Measurements from ENCODE around the gene MTTP.

DNA sequence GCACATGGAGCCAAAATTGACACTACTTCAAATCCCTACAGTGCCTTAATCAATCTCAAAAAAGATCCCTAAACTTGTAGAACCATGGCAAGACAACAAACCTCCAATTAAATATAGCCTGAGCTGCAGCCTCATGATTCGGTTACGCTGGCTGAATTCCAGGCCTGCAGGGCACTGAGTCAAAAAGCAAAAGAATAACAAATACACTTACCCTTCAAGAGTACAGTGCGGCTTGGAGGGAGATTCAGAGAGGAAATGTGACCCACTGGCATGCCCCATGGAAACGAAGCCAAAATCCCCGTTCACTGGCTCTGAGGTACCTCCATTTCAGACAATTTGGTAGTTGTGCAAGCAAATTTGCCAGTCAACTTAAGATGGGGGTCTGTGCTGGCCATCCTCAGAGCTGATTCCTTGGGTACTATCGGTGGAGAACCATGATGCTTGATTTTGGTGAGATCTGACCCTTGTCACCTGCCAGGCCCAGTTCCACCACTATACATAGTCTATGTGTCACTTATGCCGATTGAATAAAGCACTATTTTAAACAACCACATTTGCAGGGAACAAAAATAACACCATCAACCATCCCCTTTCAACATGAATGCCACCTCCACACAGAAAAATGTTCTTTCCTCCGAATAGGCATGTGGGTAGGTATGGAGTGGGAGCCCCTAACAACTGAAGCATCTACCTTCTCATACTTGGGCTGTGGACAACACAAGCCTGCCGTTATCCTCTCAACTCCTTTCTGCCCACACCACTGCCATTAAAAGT, 80.9 kb downstream of the MTTP start:
- no peak for TF ChIP-seq POLR2A (IDR thresholded peaks at IDR 0.05)
- TF ChIP-seq, protein P1, sequence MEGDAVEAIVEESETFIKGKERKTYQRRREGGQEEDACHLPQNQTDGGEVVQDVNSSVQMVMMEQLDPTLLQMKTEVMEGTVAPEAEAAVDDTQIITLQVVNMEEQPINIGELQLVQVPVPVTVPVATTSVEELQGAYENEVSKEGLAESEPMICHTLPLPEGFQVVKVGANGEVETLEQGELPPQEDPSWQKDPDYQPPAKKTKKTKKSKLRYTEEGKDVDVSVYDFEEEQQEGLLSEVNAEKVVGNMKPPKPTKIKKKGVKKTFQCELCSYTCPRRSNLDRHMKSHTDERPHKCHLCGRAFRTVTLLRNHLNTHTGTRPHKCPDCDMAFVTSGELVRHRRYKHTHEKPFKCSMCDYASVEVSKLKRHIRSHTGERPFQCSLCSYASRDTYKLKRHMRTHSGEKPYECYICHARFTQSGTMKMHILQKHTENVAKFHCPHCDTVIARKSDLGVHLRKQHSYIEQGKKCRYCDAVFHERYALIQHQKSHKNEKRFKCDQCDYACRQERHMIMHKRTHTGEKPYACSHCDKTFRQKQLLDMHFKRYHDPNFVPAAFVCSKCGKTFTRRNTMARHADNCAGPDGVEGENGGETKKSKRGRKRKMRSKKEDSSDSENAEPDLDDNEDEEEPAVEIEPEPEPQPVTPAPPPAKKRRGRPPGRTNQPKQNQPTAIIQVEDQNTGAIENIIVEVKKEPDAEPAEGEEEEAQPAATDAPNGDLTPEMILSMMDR (IDR thresholded peaks at IDR 0.05), result no peak
